ENCODE results near the gene XCL2. TPM values are rescaled to one million over a fixed set of nuclear protein-coding genes. Genes with fewer than 3 reads are reported as not detected.

XCL2 gene
- total RNA-seq, 1 experiment from 2014 or later = not detected

- Histone ChIP-seq H3K36me3 (ENCODE audit: control insufficient read depth, insufficient read depth, low read length) (no peaks in the 10 kb centered on the region), H3K4me1 (ENCODE audit: control insufficient read depth, insufficient read depth, low read length) (no peaks in the 10 kb centered on the region), H3K4me3 (ENCODE audit: low read depth in 2 of 2, low read length in 2 of 2) (no peak overlapping the region), H3K9me3 (ENCODE audit: control insufficient read depth, insufficient read depth, low read depth, low read length) (no peaks in the 10 kb centered on the region), H3K27ac (ENCODE audit: low read length) (no peak overlapping the region), H3K27me3 (ENCODE audit: control insufficient read depth, insufficient read depth, low read length) (peaks cover 9% of the 10 kb centered on the region)
- BruUV-seq (replicated peaks) = no TSS peak
- ATAC-seq (no peak), DNase-seq (ENCODE audit: low read depth, low spot score) (no peak)
- ChIA-PET CTCF (no interaction called here), POLR2A (no interaction called here)
- in situ Hi-C loops (cut with HindIII; ENCODE audit: low pct_unique_long_range_greater_than_20kb, low sequenced_read_pairs) = no loop called here
- TF ChIP-seq TCF7L2 (IDR thresholded peaks at IDR 0.05; ENCODE audit: low read depth, low read length) (no peak), SIN3A (IDR thresholded peaks at IDR 0.05; ENCODE audit: borderline replicate concordance, insufficient read depth, low read depth, low read length) (no peak), REST (IDR thresholded peaks at IDR 0.05; ENCODE audit: insufficient read depth in 1 of 2, low read depth in 2 of 2, low read length in 1 of 2) (no peak), CTCF (IDR thresholded peaks at IDR 0.05) (no peak), POLR2AphosphoS5 (IDR thresholded peaks at IDR 0.05; ENCODE audit: low read depth, low read length) (no peak)
- intact Hi-C loops (cut with micrococcal nuclease; ENCODE audit: unreplicated experiment) = no loop called here
Observed at GRCh38 chr1:168567007-168567406, 23.2 kb upstream of the XCL2 start.

GRCh38 chr1:168565825-168566224, 22.0 kb upstream of the XCL2 start:
- Histone ChIP-seq H3K27ac (ENCODE audit: low read length) (no peak overlapping the region), H3K9me3 (ENCODE audit: control insufficient read depth, insufficient read depth, low read depth, low read length) (no peaks in the 10 kb centered on the region), H3K4me3 (ENCODE audit: low read depth in 2 of 2, low read length in 2 of 2) (no peak overlapping the region), H3K36me3 (ENCODE audit: control insufficient read depth, insufficient read depth, low read length) (no peaks in the 10 kb centered on the region), H3K4me1 (ENCODE audit: control insufficient read depth, insufficient read depth, low read length) (no peaks in the 10 kb centered on the region), H3K27me3 (ENCODE audit: control insufficient read depth, insufficient read depth, low read length) (peaks cover 6% of the 10 kb centered on the region; the same call in 1 of the 2 replicates)
- TF ChIP-seq SIN3A (IDR thresholded peaks at IDR 0.05; ENCODE audit: borderline replicate concordance, insufficient read depth, low read depth, low read length) (no peak), TCF7L2 (IDR thresholded peaks at IDR 0.05; ENCODE audit: low read depth, low read length) (no peak), CTCF (IDR thresholded peaks at IDR 0.05) (no peak), POLR2AphosphoS5 (IDR thresholded peaks at IDR 0.05; ENCODE audit: low read depth, low read length) (no peak), REST (IDR thresholded peaks at IDR 0.05; ENCODE audit: insufficient read depth in 1 of 2, low read depth in 2 of 2, low read length in 1 of 2) (no peak)
- intact Hi-C loops (cut with micrococcal nuclease; ENCODE audit: unreplicated experiment) = no loop called here
- DNase-seq (ENCODE audit: low read depth, low spot score) = no peak
- in situ Hi-C loops (cut with HindIII; ENCODE audit: low pct_unique_long_range_greater_than_20kb, low sequenced_read_pairs) = no loop called here
- no peak for ATAC-seq
- ChIA-PET POLR2A (no interaction called here), CTCF (no interaction called here)
- BruUV-seq (replicated peaks) = no TSS peak

Data from Panc1 (cell line).